ENCODE results near the gene ABCA4.

The ABCA4 gene

DNA sequence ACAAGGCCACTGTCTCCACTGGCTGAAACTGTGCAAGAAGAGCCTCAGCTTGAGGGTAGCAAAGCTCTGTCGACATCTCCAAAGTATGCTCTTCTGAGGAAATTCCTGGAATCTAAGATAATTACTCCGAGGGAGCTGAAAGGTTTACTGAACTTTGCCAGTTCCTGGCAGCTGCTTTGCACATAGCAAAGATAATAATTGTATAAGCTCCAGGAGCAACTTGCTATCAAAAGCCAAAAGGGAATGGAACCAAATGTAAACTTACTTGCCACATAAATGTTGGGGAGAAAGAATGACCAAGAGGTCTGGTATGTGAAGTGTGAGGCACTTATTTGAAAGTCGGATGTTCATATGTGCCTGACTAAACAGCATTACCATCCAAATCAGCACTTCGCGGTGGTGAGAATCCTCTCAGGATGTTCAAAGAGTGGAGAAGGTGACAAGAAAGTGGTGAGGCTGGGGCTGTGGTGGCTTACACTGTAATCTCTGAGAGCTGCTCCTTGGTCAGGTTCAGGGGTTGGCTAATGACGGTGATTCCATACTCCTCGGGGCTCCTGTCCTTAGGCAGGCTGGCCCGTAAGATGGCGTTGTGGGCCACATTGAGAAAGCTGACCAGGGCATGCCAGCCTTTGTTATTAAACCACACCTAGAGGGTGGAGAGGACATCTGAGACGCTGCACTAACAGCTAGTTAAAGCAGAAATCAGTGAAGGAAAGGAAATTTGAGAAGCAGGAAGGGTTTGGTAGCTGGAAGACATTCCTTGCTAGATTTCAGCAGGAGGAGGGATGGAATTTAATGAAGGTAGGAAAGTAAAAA, 100.0 kb downstream of the ABCA4 start:
- Histone ChIP-seq H3K4me3 (ENCODE audit: low read length) (no peak overlapping the region), H3K9ac (ENCODE audit: low read length) (no peak overlapping the region), H3K27ac (ENCODE audit: low read depth, low read length) (no peak overlapping the region), H3K36me3 (ENCODE audit: control insufficient read depth, insufficient read depth, low read length) (no peaks in the 10 kb centered on the region), H3K4me1 (ENCODE audit: control insufficient read depth, insufficient read depth, low read length) (no peaks in the 10 kb centered on the region), H3K27me3 (ENCODE audit: control insufficient read depth, insufficient read depth, low read length) (no peaks in the 10 kb centered on the region)

DNA sequence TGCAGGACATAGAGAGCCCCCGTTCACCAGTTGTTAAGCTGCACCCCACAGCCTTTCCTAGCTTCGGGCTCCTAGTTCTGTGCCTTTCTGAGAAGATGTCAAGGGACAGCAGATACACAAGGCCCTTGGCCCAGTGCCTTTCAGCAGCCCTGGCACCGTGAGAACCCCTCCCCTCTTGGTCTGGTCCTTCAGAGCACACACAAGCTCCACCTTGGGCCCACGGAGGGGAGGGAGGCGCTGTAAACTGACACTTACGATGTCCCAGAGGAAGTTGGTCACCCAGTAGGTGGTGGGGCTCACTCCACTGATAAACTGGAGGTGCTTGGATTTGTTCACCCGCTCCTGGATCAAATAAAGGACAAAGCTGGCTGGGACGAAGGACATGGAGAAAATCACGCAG, 101.6 kb downstream of the ABCA4 start:
- H3K4me1 ChIP-seq (ENCODE audit: control insufficient read depth, insufficient read depth, low read length): no peaks in the 10 kb centered on the region
- H3K4me3 ChIP-seq (ENCODE audit: low read length): no peak overlapping the region
- H3K9ac ChIP-seq (ENCODE audit: low read length): no peak overlapping the region
- no peaks in the 10 kb centered on the region for H3K27me3 ChIP-seq (ENCODE audit: control insufficient read depth, insufficient read depth, low read length)
- no peaks in the 10 kb centered on the region for H3K36me3 ChIP-seq (ENCODE audit: control insufficient read depth, insufficient read depth, low read length)
- H3K27ac ChIP-seq (ENCODE audit: low read depth, low read length): no peak overlapping the region

- Histone ChIP-seq H3K4me3 (ENCODE audit: low read length) (no peak overlapping the region), H3K27me3 (ENCODE audit: control insufficient read depth, insufficient read depth, low read length) (no peaks in the 10 kb centered on the region), H3K27ac (ENCODE audit: low read depth, low read length) (no peak overlapping the region), H3K9ac (ENCODE audit: low read length) (no peak overlapping the region), H3K4me1 (ENCODE audit: control insufficient read depth, insufficient read depth, low read length) (no peaks in the 10 kb centered on the region), H3K36me3 (ENCODE audit: control insufficient read depth, insufficient read depth, low read length) (no peaks in the 10 kb centered on the region)
These were observed 103.7 kb downstream of the ABCA4 start for GRCh38 chr1:94017155-94017829.

DNA sequence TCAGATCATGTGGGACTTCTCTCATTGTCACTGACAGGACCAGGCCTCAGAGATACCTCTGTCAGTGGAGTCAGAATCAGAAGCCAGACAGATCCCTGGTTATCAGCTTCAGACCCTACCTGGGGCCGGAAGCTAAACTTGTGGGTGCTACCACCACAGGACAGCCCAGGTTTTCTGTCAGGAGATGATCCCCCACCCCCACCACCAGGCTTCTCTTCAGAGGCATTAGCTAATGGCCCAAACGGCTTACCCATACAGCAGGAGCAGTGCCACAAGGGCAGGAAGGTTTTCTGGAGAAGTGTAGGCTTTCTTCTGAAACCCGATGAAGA, 105.5 kb downstream of the ABCA4 start:
- H3K9ac ChIP-seq (ENCODE audit: low read length): no peak overlapping the region
- H3K36me3 ChIP-seq (ENCODE audit: control insufficient read depth, insufficient read depth, low read length): no peaks in the 10 kb centered on the region
- no peaks in the 10 kb centered on the region for H3K27me3 ChIP-seq (ENCODE audit: control insufficient read depth, insufficient read depth, low read length)
- no peaks in the 10 kb centered on the region for H3K4me1 ChIP-seq (ENCODE audit: control insufficient read depth, insufficient read depth, low read length)
- H3K4me3 ChIP-seq (ENCODE audit: low read length): no peak overlapping the region
- no peak overlapping the region for H3K27ac ChIP-seq (ENCODE audit: low read depth, low read length)

GRCh38 chr1:94014635-94015488, 106.1 kb downstream of the ABCA4 start:
- Histone ChIP-seq H3K9ac (ENCODE audit: low read length) (no peak overlapping the region), H3K4me1 (ENCODE audit: control insufficient read depth, insufficient read depth, low read length) (no peaks in the 10 kb centered on the region), H3K4me3 (ENCODE audit: low read length) (no peak overlapping the region), H3K27ac (ENCODE audit: low read depth, low read length) (no peak overlapping the region), H3K36me3 (ENCODE audit: control insufficient read depth, insufficient read depth, low read length) (no peaks in the 10 kb centered on the region), H3K27me3 (ENCODE audit: control insufficient read depth, insufficient read depth, low read length) (no peaks in the 10 kb centered on the region)

DNA sequence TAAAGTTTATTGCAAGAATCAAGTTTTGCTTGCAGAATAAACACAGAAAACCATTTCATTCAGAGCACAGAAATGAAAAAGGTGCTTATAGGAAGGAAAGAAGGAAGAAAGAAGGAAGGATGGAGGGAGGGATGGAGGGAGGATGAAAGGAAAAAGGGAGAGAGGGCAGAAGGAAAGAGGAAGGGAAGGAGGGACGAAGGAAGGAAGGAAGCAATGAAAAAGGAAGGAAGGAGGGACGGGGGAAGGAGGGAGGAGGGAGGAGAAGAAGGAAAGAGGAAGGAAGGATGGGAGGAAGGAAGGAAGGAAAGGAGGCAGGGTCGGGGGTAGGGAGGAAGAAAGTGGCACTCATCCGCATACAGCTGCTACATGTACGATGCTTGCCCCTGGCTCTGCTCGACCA, 106.9 kb downstream of the ABCA4 start:
- Histone ChIP-seq H3K27ac (ENCODE audit: low read depth, low read length) (no peak overlapping the region), H3K9ac (ENCODE audit: low read length) (no peak overlapping the region), H3K27me3 (ENCODE audit: control insufficient read depth, insufficient read depth, low read length) (no peaks in the 10 kb centered on the region), H3K4me3 (ENCODE audit: low read length) (no peak overlapping the region), H3K36me3 (ENCODE audit: control insufficient read depth, insufficient read depth, low read length) (no peaks in the 10 kb centered on the region), H3K4me1 (ENCODE audit: control insufficient read depth, insufficient read depth, low read length) (no peaks in the 10 kb centered on the region)

GRCh38 chr1:94013367-94013878, 107.5 kb downstream of the ABCA4 start:
- Histone ChIP-seq H3K27ac (ENCODE audit: low read depth, low read length) (no peak overlapping the region), H3K36me3 (ENCODE audit: control insufficient read depth, insufficient read depth, low read length) (no peaks in the 10 kb centered on the region), H3K4me1 (ENCODE audit: control insufficient read depth, insufficient read depth, low read length) (no peaks in the 10 kb centered on the region), H3K27me3 (ENCODE audit: control insufficient read depth, insufficient read depth, low read length) (no peaks in the 10 kb centered on the region), H3K9ac (ENCODE audit: low read length) (no peak overlapping the region), H3K4me3 (ENCODE audit: low read length) (no peak overlapping the region)

- H3K27ac ChIP-seq (ENCODE audit: low read depth, low read length): no peak overlapping the region
- no peak overlapping the region for H3K9ac ChIP-seq (ENCODE audit: low read length)
- no peak overlapping the region for H3K4me3 ChIP-seq (ENCODE audit: low read length)
- H3K27me3 ChIP-seq (ENCODE audit: control insufficient read depth, insufficient read depth, low read length): no peaks in the 10 kb centered on the region
- H3K4me1 ChIP-seq (ENCODE audit: control insufficient read depth, insufficient read depth, low read length): no peaks in the 10 kb centered on the region
- no peaks in the 10 kb centered on the region for H3K36me3 ChIP-seq (ENCODE audit: control insufficient read depth, insufficient read depth, low read length)
These were observed 108.1 kb downstream of the ABCA4 start for GRCh38 chr1:94012708-94013366.

- Histone ChIP-seq H3K4me3 (ENCODE audit: low read length) (no peak overlapping the region), H3K27ac (ENCODE audit: low read depth, low read length) (no peak overlapping the region), H3K36me3 (ENCODE audit: control insufficient read depth, insufficient read depth, low read length) (no peaks in the 10 kb centered on the region), H3K9ac (ENCODE audit: low read length) (no peak overlapping the region), H3K27me3 (ENCODE audit: control insufficient read depth, insufficient read depth, low read length) (no peaks in the 10 kb centered on the region), H3K4me1 (ENCODE audit: control insufficient read depth, insufficient read depth, low read length) (no peaks in the 10 kb centered on the region)
These were observed 109.0 kb downstream of the ABCA4 start for GRCh38 chr1:94011709-94012595.

DNA sequence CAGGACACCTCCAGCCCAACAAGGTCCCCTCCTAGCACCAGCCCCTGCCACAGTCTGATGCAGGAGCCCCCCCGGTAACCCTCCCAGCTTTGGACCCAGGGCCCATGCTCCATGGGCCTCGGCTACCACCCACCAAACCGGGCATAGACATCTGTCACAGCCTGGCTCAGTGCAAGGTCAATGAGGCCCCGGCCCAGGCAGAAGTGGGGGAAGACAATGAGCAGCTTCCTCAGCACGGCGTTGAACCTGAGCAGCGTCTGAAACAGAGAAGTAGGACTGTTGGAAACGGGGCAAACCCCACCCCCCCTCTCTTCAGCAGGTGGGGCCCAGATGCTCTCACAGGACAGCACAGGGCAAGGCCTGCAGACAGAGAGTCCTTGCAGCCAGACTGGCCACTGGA, 109.8 kb downstream of the ABCA4 start:
- Histone ChIP-seq H3K27ac (ENCODE audit: low read depth, low read length) (no peak overlapping the region), H3K27me3 (ENCODE audit: control insufficient read depth, insufficient read depth, low read length) (no peaks in the 10 kb centered on the region), H3K4me1 (ENCODE audit: control insufficient read depth, insufficient read depth, low read length) (no peaks in the 10 kb centered on the region), H3K9ac (ENCODE audit: low read length) (no peak overlapping the region), H3K4me3 (ENCODE audit: low read length) (no peak overlapping the region), H3K36me3 (ENCODE audit: control insufficient read depth, insufficient read depth, low read length) (no peaks in the 10 kb centered on the region)

DNA sequence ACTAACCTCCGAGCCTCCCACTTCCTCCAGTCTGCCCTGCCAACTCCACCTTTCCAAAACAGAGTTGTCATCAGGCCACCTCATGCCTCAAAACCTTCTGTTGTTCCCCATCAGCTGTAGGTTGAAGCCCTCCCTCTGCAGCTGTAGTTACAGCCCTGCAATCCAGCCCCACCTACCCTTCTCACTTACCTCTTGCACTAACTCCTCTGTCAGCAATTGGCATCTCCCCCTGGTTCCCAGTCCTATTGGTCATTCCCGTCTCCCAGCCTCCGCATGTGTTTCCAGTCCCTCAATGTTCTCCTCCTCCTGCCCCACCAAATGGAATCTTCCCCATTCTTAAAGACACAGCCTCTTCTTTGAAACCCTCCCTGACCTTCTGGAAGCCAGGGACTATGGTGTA, 111.6 kb downstream of the ABCA4 start:
- Histone ChIP-seq H3K27ac (ENCODE audit: low read depth, low read length) (no peak overlapping the region), H3K27me3 (ENCODE audit: control insufficient read depth, insufficient read depth, low read length) (no peaks in the 10 kb centered on the region), H3K36me3 (ENCODE audit: control insufficient read depth, insufficient read depth, low read length) (no peaks in the 10 kb centered on the region), H3K4me1 (ENCODE audit: control insufficient read depth, insufficient read depth, low read length) (no peaks in the 10 kb centered on the region), H3K4me3 (ENCODE audit: low read length) (no peak overlapping the region), H3K9ac (ENCODE audit: low read length) (no peak overlapping the region)
